Dedifferentiated amniotic fluid mesenchymal stem cell (primary cell): ENCODE measurements around the gene PPHLN1.
A peak's percentile ranks its signal among the peaks of the same experiment; 100 is the strongest.

ENCODE experiments used
- DNase-seq: peaks from one replicate; pipeline ENCODE4 v3.0.0-alpha.2; 2016; ENCODE audit errors: extremely low spot score

The PPHLN1 gene

DNA sequence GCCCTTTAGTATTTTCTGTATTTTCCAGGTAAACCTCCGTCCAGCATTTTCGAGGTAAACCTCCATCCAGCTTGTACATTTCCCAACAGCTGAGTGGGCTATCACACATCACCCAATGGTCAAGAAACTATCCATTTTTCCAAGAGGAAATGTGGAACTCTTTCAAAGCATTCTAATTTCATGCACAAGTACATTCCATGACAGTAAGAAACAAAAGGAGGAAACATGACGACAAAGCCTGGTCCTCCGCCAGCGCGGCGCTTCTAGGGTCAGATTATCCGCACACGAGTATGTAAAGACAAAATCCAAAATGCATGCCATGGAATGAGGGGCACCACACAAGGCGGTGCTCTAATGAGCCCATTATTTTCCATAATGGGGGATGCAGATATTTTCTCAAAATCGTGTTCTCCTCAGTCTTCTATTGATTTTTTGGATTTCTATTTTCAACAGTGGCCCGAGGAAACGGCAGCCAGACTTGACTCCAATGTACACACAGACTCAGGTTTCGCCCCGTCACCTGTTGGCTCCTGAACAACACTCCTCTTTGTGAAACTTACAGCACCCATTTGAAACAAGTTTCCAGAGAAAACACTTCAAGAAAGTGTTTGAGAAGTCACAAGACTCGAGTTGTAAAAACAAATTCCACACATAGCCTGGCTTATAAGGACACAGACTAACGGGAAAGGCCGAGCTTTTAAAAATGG is 156.2 kb downstream of the PPHLN1 start:
- DNase-seq, result peak; percentile 38

DNA sequence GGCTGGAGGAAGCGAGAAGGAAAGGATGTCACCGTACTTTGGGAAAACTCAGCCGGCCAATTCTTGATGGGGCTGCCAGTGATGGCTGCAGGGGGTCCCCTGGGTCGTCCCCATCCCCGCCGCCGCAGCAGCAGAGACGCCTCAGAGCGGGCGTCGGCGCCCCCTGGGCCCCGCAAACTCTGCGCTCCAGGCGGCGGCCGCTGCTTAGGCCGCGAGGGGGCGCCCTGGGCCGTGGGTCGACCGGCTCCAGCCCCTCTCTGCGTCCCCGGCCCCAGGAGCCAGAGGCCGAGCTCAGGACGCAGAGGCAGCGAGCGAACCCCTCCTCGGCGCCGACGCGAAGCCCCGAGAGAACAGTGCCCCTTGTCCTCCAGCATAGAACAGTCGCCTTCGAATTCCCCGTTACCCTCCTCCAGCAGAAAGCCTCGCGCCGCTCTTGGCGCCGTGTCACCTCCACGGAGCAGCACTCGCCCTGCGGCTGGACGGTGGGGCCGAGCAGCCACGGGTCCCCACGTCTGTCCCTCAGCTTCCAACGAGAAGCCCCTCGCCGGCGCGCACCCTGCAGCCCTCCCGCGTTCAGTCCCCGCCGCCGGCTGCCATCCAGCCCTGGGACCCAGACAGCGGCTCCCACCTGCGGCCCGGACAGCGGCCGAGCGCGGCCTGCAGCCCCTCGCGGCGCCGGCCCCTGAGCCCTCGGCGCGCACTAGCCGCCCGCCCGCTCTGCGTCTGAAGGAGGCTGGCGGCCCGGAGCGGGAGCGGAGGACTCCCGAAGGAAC is 157.0 kb downstream of the PPHLN1 start:
- DNase-seq, result peak; percentile 40

DNA sequence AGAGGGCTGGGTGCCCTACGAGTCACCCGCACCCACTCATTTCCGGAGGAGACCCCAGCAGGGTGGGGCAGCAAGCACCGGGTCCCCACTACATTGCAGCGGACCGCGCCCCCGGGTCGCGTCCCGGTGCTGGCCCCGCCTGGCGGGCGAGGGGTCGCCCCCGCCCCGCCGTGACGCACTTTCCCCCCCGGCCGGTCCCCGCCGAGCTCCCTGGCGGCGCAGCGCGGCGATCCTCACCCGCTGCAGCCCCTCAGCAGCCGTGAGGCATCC is 157.5 kb downstream of the PPHLN1 start:
- DNase-seq, result no peak

DNA sequence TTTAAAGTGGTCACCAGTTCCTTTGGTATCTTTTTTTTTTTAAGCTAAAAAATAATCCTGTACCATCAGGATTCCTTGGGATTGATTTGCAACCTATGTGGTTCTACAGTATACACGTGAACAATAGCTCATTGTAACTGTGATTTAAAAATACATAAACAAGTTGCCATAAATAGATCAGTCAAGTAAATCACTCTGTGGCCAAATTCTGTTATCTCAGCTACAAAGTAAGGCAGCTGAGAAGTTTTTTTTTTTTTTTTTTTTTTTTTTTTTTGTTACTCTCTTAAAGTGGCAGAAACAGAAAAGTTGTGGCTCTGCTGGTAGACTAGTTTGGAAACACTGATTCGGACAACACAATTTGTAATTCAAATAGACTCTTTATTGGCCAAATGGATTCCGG is 159.0 kb downstream of the PPHLN1 start:
- DNase-seq, result no peak

DNA sequence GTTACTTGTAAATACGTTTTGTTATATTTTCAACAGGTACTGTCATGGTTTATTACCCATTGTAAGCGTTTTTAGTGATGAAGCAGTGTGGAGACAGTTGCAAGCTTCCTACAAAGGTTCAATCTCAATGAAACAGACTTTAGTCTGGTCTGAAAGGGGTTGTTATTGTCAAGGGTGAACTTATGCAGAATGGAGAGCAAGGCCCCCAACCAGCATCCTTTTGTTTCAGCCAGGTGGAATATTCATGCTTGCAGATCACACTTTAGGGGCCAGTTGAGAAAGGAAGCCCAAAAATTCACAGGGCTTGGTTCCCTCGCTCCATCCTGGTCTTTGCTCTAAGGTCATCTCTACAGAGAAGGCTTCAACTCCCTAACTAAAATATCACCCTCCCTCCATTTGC is 159.9 kb downstream of the PPHLN1 start:
- DNase-seq, result no peak

DNA sequence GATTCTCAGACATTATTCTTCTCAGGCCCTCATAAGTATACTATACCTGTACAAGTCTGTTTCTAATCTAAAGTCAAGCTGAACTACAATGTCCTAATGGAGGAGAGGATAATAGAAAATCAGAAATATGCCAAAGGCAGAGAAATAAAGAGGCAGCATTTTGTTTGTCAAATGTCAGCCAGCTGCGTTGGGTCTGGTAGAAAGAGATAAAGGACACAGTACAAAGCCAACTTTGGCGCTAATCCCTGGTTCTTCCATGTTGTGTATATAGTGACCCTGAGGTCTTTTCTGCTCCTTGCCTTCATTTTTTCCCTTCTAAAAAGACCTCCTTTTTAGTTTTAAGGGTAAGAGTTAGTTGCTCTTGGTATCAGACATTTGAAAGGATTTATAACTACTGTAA is 160.4 kb downstream of the PPHLN1 start:
- no peak for DNase-seq

DNA sequence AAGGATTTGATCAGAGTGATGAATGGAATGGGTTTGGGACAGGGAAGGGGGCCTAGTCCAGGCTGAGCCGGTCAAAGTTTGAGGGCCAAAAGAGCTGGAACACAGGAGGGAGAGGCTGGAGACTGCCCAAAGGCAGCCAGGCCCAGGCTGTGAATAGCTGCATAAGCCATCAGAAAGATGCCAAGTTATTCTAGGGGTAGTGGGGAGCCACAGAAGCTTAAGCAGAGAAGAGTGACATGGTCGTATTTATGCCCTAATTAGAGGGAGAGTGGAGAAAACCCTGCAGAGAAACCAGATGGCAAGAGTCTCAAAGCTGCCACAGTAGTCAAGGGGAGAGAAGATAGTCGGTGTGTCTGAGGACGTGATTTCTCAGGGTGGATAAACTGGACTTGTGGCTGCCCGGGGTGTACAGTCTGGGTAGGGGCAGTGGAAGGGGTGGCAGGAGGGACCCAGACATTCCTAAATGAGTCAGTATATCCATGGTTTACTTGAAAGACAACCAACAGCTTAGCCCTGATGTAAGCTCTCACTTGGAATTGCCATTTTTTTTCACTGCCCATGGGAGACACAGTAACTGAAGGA is 164.4 kb downstream of the PPHLN1 start:
- no peak for DNase-seq
